Thyroid gland (tissue), 4 donors: ENCODE measurements around the gene RPL22L1. TPM values are rescaled to one million over a fixed set of nuclear protein-coding genes. Genes with fewer than 3 reads are reported as not detected.

Experiments
- DNase-seq, 2 donors: peaks; one replicate each; pipeline ENCODE4 v3.0.0-alpha.2; 2019
- H3K27ac ChIP-seq, 3 donors: fragments of 200-600 bp; sonication (generic); 1 replicate in 2 of 3; 2 replicates in 1 of 3; pipeline ENCODE4 v1.5.1; 2016 to 2019; ENCODE audit warnings: mild to moderate bottlenecking in 1 of 3, moderate library complexity in 1 of 3
- H3K27me3 ChIP-seq: fragments of 200-600 bp; sonication (generic); one replicate; pipeline ENCODE4 v1.5.1; 2019
- H3K36me3 ChIP-seq, 2 donors: fragments of 200-600 bp; sonication (generic); one replicate each; pipeline ENCODE4 v1.5.1; 2016 to 2019
- H3K4me1 ChIP-seq, 2 donors: fragments of 200-600 bp; sonication (generic); one replicate each; pipeline ENCODE4 v1.5.1; 2017 to 2019
- H3K4me3 ChIP-seq, 3 donors: fragments of 200-600 bp; sonication (generic); replicated peaks in 1 of 3; 1 replicate in 2 of 3; 2 replicates in 1 of 3; pipeline ENCODE4 v1.5.1; 2016; ENCODE audit warnings: mild to moderate bottlenecking in 1 of 3
- H3K9me3 ChIP-seq: fragments of 200-600 bp; sonication (generic); one replicate; pipeline ENCODE4 v1.5.1; 2017
- CTCF ChIP-seq, 6 experiments: fragments of 200-600 bp in 3 of 6; fragments of 450-650 bp in 3 of 6; sonication (generic) in 3 of 6; IDR thresholded peaks; one replicate each; pipeline ENCODE4 v1.5.1; 2016 to 2019; ENCODE audit warnings: antibody characterized with exemption in 6 of 6, mild to moderate bottlenecking in 2 of 6, inconsistent platforms in 1 of 6, moderate library complexity in 1 of 6
- POLR2A ChIP-seq, 2 donors: fragments of 450-650 bp; IDR thresholded peaks; one replicate each; pipeline ENCODE4 v1.6.1; 2017; ENCODE audit warnings: antibody characterized with exemption in 2 of 2, mild to moderate bottlenecking in 2 of 2, moderate library complexity in 1 of 2
- WGBS, 2 donors: methylation state at CpG; one replicate each; pipeline ENCODE4 v1.1.5; 2017; 5-methylcytosine and 5-hydroxymethylcytosine counted together
- intact Hi-C: fragments of 100-400 bp; cut with DNase I; formaldehyde crosslinking; loops from one replicate; pipeline ENCODE4 v1.15.1; 2023
- total RNA-seq, 4 donors: library from RNA; depleted of rRNA; stranded (reverse); fragments of >200 nt; gene quantifications; one replicate each; pipeline ENCODE4 v1.2.3, GENCODE V29; 2016

RPL22L1 gene
- total RNA-seq, 4 donors from 2014 or later, result 29.9 to 142 (median 56.8) TPM

GRCh38 chr3:170876537-170876936 lies 6.5 kb upstream of the RPL22L1 start:
- no peaks in the 10 kb centered on the region for H3K4me1 ChIP-seq
- WGBS, 2 donors, result 88 to 95% methylated on average over 2 of the region's 2 CpGs
- H3K4me3 ChIP-seq, result no peak overlapping the region
- no peak for DNase-seq
- intact Hi-C loops, result no loop called here
- H3K9me3 ChIP-seq, result no peaks in the 10 kb centered on the region
- no peaks in the 10 kb centered on the region for H3K27me3 ChIP-seq
- no peaks in the 10 kb centered on the region for H3K36me3 ChIP-seq
- no peak overlapping the region for H3K27ac ChIP-seq
- TF ChIP-seq POLR2A (IDR thresholded peaks at IDR 0.05) (no peak), CTCF (IDR thresholded peaks at IDR 0.05) (no peak)

- no peaks in the 10 kb centered on the region for H3K27me3 ChIP-seq
- peaks cover 10 to 14% of the 10 kb centered on the region in 2 donors for H3K4me1 ChIP-seq
- peaks cover 21 to 28% of the 10 kb centered on the region in 2 donors for H3K36me3 ChIP-seq
- peak overlapping the region in 2 of 3 donors; percentile 38 to 84 for H3K4me3 ChIP-seq
- H3K9me3 ChIP-seq, result no peaks in the 10 kb centered on the region
- H3K27ac ChIP-seq, result peak overlapping the region; percentile 32 to 84 (median 45)
- TF ChIP-seq POLR2A (IDR thresholded peaks at IDR 0.05) (no peak), CTCF (IDR thresholded peaks at IDR 0.05) (no peak)
- intact Hi-C loops, result no loop called here
- WGBS, 2 donors, result 39 to 47% methylated on average over 2 of the region's 2 CpGs
- no peak for DNase-seq
These were observed 780 bp downstream of the RPL22L1 start for GRCh38 chr3:170869239-170869590.

GRCh38 chr3:170868577-170869238 lies 1.3 kb downstream of the RPL22L1 start:
- TF ChIP-seq POLR2A (IDR thresholded peaks at IDR 0.05) (no peak), CTCF (IDR thresholded peaks at IDR 0.05) (no peak)
- 81 to 87% methylated on average over 9 of the region's 9 CpGs for WGBS, 2 donors
- no peak overlapping the region for H3K27ac ChIP-seq
- peaks cover 10 to 14% of the 10 kb centered on the region in 2 donors for H3K4me1 ChIP-seq
- H3K27me3 ChIP-seq, result no peaks in the 10 kb centered on the region
- H3K36me3 ChIP-seq, result peaks cover 21 to 28% of the 10 kb centered on the region in 2 donors
- intact Hi-C loops, result no loop called here
- peak overlapping the region in 1 of 3 donors; percentile 84 for H3K4me3 ChIP-seq
- no peaks in the 10 kb centered on the region for H3K9me3 ChIP-seq
- no peak for DNase-seq

GRCh38 chr3:170867143-170867937 lies 2.7 kb downstream of the RPL22L1 start:
- no peak overlapping the region for H3K4me3 ChIP-seq
- no peak for DNase-seq
- peaks cover 10 to 14% of the 10 kb centered on the region in 2 donors for H3K4me1 ChIP-seq
- no peaks in the 10 kb centered on the region for H3K9me3 ChIP-seq
- no peaks in the 10 kb centered on the region for H3K27me3 ChIP-seq
- no peak for TF ChIP-seq POLR2A (IDR thresholded peaks at IDR 0.05)
- TF ChIP-seq CTCF (IDR thresholded peaks at IDR 0.05), result no peak
- peaks cover 21 to 28% of the 10 kb centered on the region in 2 donors for H3K36me3 ChIP-seq
- intact Hi-C loops, result no loop called here
- 23 to 43% methylated on average over 1 of the region's 1 CpG for WGBS, 2 donors
- no peak overlapping the region for H3K27ac ChIP-seq

GRCh38 chr3:170866499-170866898 lies 3.5 kb downstream of the RPL22L1 start:
- no peak for DNase-seq
- intact Hi-C loops, result no loop called here
- 95% methylated on average over 3 of the region's 3 CpGs for WGBS, 2 donors
- Histone ChIP-seq H3K27ac (no peak overlapping the region), H3K36me3 (peaks cover 21 to 28% of the 10 kb centered on the region in 2 donors), H3K9me3 (no peaks in the 10 kb centered on the region), H3K27me3 (no peaks in the 10 kb centered on the region), H3K4me1 (peaks cover 10 to 14% of the 10 kb centered on the region in 2 donors), H3K4me3 (no peak overlapping the region)
- TF ChIP-seq CTCF (IDR thresholded peaks at IDR 0.05) (no peak), POLR2A (IDR thresholded peaks at IDR 0.05) (no peak)
